HG02678 (cell line): ENCODE results near the gene OTX1.
"Not testable (repeated sequence)": the region's sequence is repeated elsewhere in the genome, so short reads cannot be mapped to it uniquely, and the experiment has no call there.

Experiments
- ATAC-seq: cut with Tn5 transposase; IDR thresholded peaks from one replicate; pipeline ENCODE4 v1.9.1; 2021; ENCODE audit warnings: mild to moderate bottlenecking, moderate library complexity; ENCODE audit not compliant: unreplicated experiment

Gene OTX1

DNA sequence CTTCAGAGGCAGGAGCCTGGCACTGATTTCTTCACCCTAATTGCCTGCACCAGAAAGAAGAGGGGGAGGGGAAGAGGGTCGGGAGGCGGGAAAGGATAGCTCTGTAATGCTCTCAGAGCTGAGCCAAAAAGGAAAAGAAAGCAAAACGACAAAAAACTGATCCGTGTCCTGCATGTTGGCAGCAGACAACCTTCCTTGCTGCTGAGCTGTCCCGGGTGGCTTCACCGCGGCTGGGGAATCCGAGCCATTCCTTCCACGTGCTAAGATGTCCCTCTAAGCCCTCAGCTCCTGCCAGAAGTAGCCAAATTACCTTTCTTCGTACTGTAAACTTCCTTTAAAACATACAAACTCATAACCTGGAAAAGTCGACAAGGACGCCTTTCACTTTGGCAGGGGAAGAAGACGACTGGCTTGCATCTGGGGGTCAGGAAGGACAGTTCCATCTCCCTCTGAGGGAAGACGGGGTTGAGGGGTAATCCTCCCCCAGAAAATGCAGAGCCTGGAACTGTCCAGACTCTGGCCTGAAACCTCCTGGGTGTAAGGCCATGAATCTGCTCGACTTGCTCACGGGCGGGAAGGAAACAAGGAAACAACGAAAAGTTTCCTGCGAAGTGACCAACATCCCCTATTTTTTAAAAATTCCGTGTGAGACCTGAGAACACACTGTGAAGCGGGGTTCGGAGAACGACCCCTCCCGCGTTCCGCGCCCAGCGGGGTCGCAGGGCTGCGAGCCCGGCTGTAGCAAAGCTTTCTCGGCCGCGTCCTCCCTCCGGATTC, 7.7 kb downstream of the OTX1 start:
- no peak for ATAC-seq

DNA sequence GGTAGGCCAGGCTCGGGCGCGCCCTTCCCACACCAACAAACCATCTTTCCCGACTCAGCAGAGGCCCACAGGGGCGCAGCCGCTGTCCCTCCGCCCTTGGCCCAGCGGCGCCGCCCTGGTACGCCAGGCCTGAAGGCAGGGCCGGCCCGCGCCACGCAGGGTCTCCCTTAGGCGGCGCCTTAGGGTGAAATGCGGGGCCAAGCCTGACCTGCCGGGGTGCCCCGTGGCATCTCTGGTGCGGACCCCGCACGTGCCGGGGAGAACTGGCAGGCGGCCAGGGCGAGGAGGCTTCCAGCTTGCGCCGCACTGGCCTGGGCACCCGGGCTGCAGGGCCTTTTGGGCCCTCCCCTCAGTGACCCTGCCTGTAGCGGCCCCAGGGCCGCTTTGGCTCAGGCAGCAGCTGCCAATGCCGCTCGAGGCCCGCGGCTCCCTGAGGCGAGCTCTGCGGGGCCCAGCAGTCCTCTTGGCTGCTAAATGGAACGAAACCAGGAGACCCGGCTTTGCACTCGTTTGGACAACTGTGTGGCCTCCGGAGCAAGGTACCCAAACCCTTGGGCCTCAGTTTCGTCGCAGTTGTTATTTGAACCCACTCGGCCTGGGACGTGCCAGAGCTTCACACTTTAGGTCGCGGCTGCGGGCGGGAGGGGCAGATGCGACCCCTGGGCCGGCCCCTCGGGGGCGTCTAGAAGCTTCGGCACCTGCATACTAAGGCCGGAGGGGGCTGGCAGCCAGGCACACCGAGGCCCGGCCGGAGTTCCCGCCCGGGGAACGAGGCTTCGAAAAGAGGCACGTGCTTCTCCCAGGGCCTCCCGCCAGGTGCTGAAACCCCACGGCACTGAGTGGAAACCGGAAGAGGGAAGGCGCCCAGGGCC, 8.5 kb downstream of the OTX1 start:
- no peak for ATAC-seq

DNA sequence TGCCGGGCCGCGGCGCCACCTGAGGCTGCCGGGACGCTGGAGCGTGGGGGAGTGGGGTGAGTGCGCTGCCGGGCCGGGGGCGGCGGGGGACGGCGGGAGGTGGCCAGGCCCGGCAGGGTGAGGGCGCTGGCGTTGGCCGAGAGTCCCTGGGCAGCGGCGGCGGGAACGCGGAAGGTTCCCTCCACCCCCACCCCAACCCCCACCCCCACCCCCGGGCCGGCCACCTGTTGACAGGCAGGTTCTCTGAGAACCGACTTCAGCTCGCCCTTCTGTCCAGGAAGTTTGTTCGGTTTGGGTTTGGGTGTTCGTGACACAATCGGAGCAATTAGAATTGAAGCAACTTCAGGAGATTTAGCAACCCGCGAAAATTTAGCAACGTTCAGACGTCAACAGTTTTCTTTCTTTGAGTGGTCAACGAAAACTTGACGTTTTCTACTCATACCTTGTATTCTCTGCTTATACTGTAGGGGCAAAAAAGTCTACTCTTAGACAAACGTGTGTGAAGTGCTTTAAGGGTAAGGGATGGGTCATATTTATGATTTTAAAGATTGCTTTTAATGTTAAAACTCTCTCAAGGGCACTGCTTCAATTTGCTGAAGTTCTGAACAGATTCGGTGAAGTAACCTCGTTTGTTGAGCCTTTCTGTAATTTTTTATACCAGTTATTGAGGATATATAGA, 9.3 kb downstream of the OTX1 start:
- no peak for ATAC-seq

DNA sequence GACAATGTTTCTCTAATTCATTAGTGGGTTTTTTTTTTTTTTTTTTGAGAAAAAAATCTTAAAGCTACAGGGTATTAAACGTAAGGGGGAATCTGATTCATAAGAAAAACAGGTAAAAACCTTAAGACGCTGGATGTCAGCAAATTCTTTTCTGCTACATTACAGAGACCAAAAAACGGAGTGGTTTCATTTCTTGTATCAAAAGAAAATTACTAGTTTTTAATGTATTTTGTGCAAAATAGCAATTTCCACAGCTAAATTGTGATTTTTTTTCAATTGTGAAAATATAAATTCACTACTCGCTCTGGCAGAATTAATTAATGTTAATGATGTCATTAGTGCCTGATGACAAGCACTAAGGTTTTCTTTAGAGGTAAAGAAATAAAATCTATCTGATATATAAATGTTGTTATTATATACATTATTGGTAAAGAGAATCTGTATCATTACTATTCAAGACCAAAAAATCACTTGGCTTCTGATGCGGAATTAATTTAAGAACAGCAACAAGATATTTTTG, 9.9 kb downstream of the OTX1 start:
- ATAC-seq, result no peak

DNA sequence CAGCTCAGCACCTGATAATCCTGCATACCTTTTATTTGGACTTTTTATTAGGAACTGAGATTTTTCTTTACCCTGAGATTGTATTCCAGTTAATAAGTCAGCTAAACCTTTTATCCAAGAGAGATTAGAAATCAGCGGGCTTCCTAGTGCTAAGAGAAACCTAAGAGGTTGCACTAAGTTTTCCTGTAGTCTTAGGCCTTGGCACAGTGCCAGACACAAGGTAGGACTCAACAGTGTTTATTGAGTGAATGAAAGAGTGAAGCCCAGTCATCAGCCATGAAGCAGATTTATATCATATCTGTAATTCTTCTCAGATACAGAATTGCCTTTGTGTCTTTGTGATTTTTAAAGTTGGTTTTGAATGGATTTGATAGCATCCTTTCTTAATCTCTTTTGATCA, 13.6 kb downstream of the OTX1 start:
- no peak for ATAC-seq

GRCh38 chr2:63064661-63065060, 14.0 kb downstream of the OTX1 start:
- no peak for ATAC-seq

DNA sequence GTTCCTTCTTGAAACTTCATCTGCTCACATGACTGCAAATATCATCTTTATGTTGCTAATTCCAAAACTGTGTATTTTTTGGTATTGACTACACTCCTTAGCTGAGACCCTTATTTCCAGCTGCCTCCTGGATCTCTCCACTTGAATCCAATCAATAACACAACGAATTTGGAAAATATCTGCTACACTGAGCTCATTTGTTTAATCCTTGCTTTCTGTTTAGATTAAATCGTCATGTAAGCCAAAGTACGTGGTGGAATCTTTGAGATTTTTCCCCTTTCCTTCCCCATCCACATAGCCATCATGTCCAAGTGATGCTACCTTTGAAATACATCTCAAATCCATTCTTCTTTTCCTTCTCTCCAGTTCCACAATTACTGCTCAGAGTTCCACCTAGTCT, 15.6 kb downstream of the OTX1 start:
- ATAC-seq, result no peak

DNA sequence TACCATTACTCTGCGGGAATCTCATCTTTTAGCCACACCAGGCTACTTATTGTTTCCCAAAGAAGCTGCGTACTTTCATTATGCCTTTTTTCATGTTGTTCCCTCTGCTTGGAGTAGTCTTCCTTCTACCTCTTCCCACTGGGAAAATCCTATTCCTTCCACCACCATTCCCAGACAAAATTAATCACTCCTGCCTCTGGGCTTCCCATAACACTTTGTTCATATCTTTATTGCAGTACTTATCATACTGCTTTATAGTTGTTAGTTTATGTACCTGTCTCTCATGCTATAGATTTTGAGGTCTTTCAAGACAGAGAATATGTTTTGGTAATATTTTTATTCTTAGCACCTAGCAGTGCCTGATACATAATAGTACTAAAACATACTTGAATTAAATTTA, 16.2 kb downstream of the OTX1 start:
- no peak for ATAC-seq

- ATAC-seq, result no peak
These were observed 21.0 kb downstream of the OTX1 start for GRCh38 chr2:63071664-63072063.

DNA sequence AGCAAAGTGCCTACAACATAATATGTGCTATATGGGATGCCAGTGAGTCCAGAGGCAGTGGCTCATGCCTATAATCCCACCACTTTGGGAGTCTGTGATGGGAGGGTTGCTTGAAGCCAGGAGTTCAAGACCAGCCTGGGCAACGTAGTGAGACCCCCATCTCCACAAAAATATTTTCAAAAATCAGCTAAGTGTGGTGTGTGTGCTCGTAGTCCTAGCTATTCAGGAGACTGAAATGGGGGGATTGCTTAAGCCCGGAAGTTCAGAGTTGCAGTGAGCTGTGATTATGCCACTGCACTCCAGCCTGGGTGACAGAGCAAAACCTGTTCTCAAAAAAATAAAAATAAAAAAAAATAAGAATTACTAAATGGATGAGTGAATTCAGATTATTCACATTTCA, 23.4 kb downstream of the OTX1 start:
- no peak for ATAC-seq

- not testable (repeated sequence) for ATAC-seq
These were observed 23.8 kb downstream of the OTX1 start for GRCh38 chr2:63074399-63074798.

- ATAC-seq, result no peak
These were observed 28.4 kb downstream of the OTX1 start for GRCh38 chr2:63078852-63079606.

GRCh38 chr2:63081404-63081803, 30.8 kb downstream of the OTX1 start:
- ATAC-seq, result no peak

GRCh38 chr2:63086687-63087086, 36.1 kb downstream of the OTX1 start:
- no peak for ATAC-seq

- ATAC-seq, result no peak
These were observed 41.8 kb downstream of the OTX1 start for GRCh38 chr2:63092401-63092800.

- ATAC-seq, result no peak
These were observed 42.2 kb downstream of the OTX1 start for GRCh38 chr2:63092857-63093256.

GRCh38 chr2:63093502-63093901, 42.9 kb downstream of the OTX1 start:
- no peak for ATAC-seq

DNA sequence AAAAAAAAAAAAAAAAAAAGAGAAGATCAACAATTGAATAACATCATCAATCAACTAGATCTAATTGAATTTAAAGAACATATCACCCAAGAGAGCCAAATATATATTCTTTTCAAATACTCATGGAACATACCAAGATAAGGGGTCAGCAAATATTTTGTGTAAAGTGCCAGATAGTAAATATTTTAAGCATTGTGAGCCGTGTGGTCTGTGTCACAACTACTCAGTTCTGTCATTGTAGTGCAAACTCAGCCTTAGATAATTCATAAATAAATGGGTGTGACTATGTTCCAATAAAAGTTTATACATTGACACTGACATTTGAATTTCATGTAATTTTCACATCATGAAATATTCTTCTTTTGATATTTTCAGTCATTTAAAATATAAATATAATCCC, 45.9 kb downstream of the OTX1 start:
- no peak for ATAC-seq

DNA sequence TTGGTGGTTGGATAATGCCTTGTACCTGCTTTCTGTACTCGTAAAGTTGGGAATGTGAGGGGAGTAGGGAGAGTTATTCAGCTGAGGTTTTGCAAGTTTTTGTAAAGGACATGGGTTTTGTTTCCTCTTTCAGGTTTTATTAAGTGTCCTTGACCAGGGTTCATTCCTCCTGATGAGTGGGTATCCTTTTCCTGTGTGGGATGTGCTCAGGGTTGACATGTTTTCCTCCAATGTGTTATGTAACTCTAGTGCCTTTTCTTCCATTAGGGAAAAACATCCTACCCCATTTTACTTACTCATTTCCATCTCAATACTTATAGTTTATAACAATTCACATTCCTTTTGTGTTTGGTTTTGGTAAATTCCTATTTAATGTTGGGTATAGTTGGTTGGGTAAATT, 48.4 kb downstream of the OTX1 start:
- no peak for ATAC-seq

DNA sequence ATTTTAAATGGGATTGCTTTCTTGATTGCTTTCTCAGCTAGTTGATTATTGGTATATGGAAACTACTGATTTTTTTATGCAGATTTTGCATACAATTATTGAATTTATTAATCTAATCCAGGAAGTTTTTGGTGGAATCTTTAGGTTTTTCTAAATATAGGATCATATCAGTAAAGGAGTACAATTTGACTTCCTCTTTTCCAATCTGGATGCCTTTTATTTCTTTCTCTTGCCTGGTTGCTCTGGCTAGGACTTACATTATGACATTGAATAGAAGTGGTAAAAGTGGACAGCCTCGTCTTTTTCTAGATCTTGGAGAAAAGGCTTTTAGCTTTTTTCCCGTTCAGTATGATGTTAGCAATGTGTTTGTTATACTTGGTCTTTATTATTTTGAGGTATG, 51.3 kb downstream of the OTX1 start:
- no peak for ATAC-seq

GRCh38 chr2:63104482-63104881, 53.9 kb downstream of the OTX1 start:
- ATAC-seq, result no peak
